Activated CD8-positive, alpha-beta T cell treated with anti-CD3 and anti-CD28 coated beads for 36 hours (primary cell): ENCODE measurements around the gene VTA1. TPM values are rescaled to one million over a fixed set of nuclear protein-coding genes. Genes with fewer than 3 reads are reported as not detected.

ENCODE experiments used
- ATAC-seq: fragments of 200-7000 bp; cut with Tn5 transposase; one replicate; pipeline ENCODE4 v1.10.0; 2021; ENCODE audit warnings: mild to moderate bottlenecking, moderate library complexity
- CTCF ChIA-PET: fragments of 350-600 bp; sonication (Branson Sonifier 250); formaldehyde crosslinking; loops from one replicate; lab custom pipeline; 2021; ENCODE audit warnings: antibody characterized with exemption; lab: Charles Lee
- POLR2A ChIA-PET: fragments of 350-600 bp; sonication (Branson Sonifier 250); formaldehyde crosslinking; loops from one replicate; lab custom pipeline; 2021; ENCODE audit warnings: antibody characterized with exemption; lab: Charles Lee
- DNase-seq: peaks from one replicate; pipeline ENCODE4 v3.0.0-alpha.2; 2020
- H3K27ac Mint-ChIP-seq: one replicate; pipeline ENCODE4 v1.8.0; 2021; ENCODE audit warnings: mild to moderate bottlenecking, mixed read lengths
- H3K27me3 Mint-ChIP-seq: one replicate; pipeline ENCODE4 v1.8.0; 2021; ENCODE audit warnings: mixed read lengths
- H3K36me3 Mint-ChIP-seq: one replicate; pipeline ENCODE4 v1.8.0; 2021; ENCODE audit warnings: low read depth, mixed read lengths
- H3K4me1 Mint-ChIP-seq: one replicate; pipeline ENCODE4 v1.8.0; 2021; ENCODE audit warnings: low read depth, mixed read lengths
- H3K4me3 Mint-ChIP-seq: one replicate; pipeline ENCODE4 v1.8.0; 2021; ENCODE audit warnings: mild to moderate bottlenecking, moderate library complexity, mixed read lengths
- H3K9me3 Mint-ChIP-seq: one replicate; pipeline ENCODE4 v1.8.0; 2021; ENCODE audit warnings: mixed read lengths
- intact Hi-C: fragments of 100-400 bp; cut with micrococcal nuclease; formaldehyde crosslinking; loops from one replicate; pipeline ENCODE4 v1.10.0; 2022
- total RNA-seq, 2 experiments: library from RNA; stranded (reverse); gene quantifications; one replicate each; pipeline ENCODE4 v1.2.3, GENCODE V29; 2021
- TF ChIP-seq, protein P1 (sequence below): fragments of 200-600 bp; IDR thresholded peaks from one replicate; pipeline ENCODE4 v1.8.0; 2022; ENCODE audit warnings: antibody characterized with exemption, mild to moderate bottlenecking

The VTA1 gene
- total RNA-seq, 2 experiments from 2014 or later = 53.8 to 57.1 TPM

DNA sequence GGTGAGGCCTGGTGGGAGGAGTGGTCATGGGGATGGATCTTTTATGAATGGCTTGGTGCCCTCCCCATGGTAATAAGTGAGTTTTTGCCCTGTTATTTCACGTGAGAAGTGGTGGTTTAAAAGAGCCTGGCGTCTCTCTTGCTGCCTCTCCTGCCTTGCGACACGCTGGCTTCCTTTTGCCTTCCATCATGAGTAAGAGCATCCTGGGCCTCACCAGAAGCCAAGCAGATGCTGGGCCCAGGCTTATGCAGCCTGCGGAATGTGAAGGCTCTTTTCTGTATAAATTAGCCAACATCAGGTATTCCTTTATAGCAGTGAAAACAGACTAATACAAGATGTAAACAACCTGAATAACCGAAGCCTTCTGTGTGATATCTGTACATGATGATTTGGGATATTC lies 27.6 kb downstream of the VTA1 start:
- CTCF ChIA-PET = interaction anchor here (2.1 kb wide), 1 partner anchor 18 kb away, joined by 7 read pairs; no protein-coding TSS in a partner anchor
- intact Hi-C loops = no loop called here
- H3K36me3 Mint-ChIP-seq = peaks cover 60% of the 10 kb centered on the region

DNA sequence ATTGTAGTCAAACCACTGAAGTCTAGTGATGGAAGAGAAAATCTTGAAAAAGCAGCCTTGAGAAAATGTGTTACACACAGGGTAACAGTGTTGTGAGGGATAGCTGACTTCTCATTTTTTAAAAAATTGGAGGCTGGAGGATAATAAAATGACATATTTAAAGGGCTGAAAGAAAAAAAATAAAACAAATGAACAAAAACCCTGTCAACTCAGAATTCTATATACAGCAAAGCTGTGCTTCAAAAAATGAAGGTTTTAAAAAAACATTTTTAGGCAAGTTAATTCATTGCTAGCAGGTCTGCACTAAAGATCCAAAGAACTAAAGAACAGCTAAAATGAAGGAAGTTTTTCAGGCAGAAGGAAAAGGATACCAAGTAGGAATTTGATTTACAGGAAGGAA lies 31.1 kb downstream of the VTA1 start:
- H3K27me3 Mint-ChIP-seq = no peaks in the 10 kb centered on the region
- DNase-seq (no peak), ATAC-seq (no peak)
- H3K9me3 Mint-ChIP-seq = peaks cover 12% of the 10 kb centered on the region
- H3K4me1 Mint-ChIP-seq = no peaks in the 10 kb centered on the region
- ChIA-PET POLR2A (no interaction called here), CTCF (interaction anchor here (1.0 to 1.5 kb wide), 5 partner anchors 8 to 54 kb away, joined by 3 to 6 read pairs (median 4); no protein-coding TSS in a partner anchor)
- intact Hi-C loops = no loop called here
- peaks cover 50% of the 10 kb centered on the region for H3K36me3 Mint-ChIP-seq
- H3K4me3 Mint-ChIP-seq = no peak overlapping the region
- no peak overlapping the region for H3K27ac Mint-ChIP-seq
- TF ChIP-seq, protein P1, sequence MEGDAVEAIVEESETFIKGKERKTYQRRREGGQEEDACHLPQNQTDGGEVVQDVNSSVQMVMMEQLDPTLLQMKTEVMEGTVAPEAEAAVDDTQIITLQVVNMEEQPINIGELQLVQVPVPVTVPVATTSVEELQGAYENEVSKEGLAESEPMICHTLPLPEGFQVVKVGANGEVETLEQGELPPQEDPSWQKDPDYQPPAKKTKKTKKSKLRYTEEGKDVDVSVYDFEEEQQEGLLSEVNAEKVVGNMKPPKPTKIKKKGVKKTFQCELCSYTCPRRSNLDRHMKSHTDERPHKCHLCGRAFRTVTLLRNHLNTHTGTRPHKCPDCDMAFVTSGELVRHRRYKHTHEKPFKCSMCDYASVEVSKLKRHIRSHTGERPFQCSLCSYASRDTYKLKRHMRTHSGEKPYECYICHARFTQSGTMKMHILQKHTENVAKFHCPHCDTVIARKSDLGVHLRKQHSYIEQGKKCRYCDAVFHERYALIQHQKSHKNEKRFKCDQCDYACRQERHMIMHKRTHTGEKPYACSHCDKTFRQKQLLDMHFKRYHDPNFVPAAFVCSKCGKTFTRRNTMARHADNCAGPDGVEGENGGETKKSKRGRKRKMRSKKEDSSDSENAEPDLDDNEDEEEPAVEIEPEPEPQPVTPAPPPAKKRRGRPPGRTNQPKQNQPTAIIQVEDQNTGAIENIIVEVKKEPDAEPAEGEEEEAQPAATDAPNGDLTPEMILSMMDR = no peak

More for the DNA sequence above, 27.6 kb downstream of the VTA1 start:
- POLR2A ChIA-PET = no interaction called here
- TF ChIP-seq, protein P1 = no peak
- Mint-ChIP-seq H3K9me3 (peaks cover 12% of the 10 kb centered on the region), H3K27ac (no peak overlapping the region), H3K4me3 (no peak overlapping the region), H3K4me1 (no peaks in the 10 kb centered on the region), H3K27me3 (no peaks in the 10 kb centered on the region)
- DNase-seq = no peak
- ATAC-seq = no peak

DNA sequence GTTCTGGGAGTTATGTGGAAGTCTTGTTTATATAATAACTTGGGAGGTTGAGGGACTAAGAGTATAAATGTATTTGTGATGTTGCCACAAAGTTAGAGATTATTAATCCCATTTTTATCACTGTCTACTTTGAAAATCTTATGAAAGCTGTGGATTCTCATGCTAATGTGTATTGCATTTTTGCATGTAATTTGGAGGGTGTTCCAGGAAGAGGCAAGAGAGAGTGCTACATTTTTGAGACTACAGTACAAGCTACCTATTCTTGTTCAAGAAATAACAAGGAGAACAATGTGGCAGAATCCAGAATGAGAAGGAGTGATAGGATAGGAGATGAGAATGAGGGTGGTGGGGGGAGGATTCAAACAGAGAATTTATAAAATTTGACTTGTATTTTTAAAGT lies 34.9 kb downstream of the VTA1 start:
- ATAC-seq (no peak), DNase-seq (no peak)
- peaks cover 23% of the 10 kb centered on the region for H3K36me3 Mint-ChIP-seq
- H3K27ac Mint-ChIP-seq = no peak overlapping the region
- TF ChIP-seq, protein P1 = no peak
- H3K4me1 Mint-ChIP-seq = peaks cover 4% of the 10 kb centered on the region
- peaks cover 8% of the 10 kb centered on the region for H3K9me3 Mint-ChIP-seq
- CTCF ChIA-PET = interaction anchor here (1.4 to 1.5 kb wide), 2 partner anchors 25 kb away, joined by 3 to 8 read pairs; no protein-coding TSS in a partner anchor
- intact Hi-C loops = no loop called here
- no peaks in the 10 kb centered on the region for H3K27me3 Mint-ChIP-seq
- no peak overlapping the region for H3K4me3 Mint-ChIP-seq
- POLR2A ChIA-PET = no interaction called here

DNA sequence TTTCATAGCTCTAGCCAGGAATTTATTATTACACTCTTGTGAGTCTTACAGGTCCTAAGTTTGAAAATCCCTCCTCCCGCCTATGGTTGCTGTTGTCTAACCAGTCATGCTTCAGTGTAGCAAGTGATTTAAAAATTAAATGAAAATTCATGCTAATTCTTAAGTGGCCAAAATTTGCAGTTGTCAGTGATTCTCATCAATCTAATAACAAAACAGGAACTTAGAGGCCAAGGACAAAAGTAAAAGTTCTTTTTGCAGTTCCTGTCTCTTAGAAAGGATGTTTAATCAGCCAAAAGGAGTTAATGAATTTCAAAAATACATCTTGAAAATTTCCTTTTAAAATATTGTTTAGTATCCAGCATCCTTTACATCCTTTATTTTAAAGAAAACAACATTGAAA lies 36.3 kb downstream of the VTA1 start:
- intact Hi-C loops = no loop called here

DNA sequence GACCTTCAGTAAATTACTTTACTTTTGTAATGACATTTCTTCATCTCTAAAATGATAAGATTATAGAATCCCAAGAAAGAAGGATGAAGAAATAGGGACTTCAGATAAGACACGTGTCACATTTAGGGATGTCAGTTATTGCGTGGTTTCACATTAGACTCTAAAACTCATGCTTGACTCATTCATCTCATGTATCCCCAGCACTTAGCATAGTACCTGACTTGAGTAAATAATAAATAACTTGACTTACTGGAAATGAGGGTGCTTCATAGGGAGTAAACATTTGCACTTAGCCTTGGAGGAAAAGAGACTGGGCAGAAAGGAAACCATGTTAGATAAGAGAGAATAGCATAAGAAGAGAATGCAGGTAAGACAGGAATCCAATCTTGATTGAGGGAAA lies 37.2 kb downstream of the VTA1 start:
- H3K9me3 Mint-ChIP-seq = no peaks in the 10 kb centered on the region
- no peak overlapping the region for H3K4me3 Mint-ChIP-seq
- no peaks in the 10 kb centered on the region for H3K27me3 Mint-ChIP-seq
- peaks cover 12% of the 10 kb centered on the region for H3K36me3 Mint-ChIP-seq
- ChIA-PET POLR2A (no interaction called here), CTCF (no interaction called here)
- DNase-seq (no peak), ATAC-seq (no peak)
- H3K27ac Mint-ChIP-seq = no peak overlapping the region
- peaks cover 4% of the 10 kb centered on the region for H3K4me1 Mint-ChIP-seq
- intact Hi-C loops = no loop called here
- TF ChIP-seq, protein P1 = no peak

More for the DNA sequence above, 36.3 kb downstream of the VTA1 start:
- DNase-seq = no peak
- Mint-ChIP-seq H3K4me3 (no peak overlapping the region), H3K27ac (no peak overlapping the region), H3K9me3 (no peaks in the 10 kb centered on the region), H3K4me1 (peaks cover 4% of the 10 kb centered on the region), H3K36me3 (peaks cover 9% of the 10 kb centered on the region), H3K27me3 (no peaks in the 10 kb centered on the region)
- POLR2A ChIA-PET = no interaction called here
- ATAC-seq = no peak
- CTCF ChIA-PET = interaction anchor here (1.0 to 1.5 kb wide), 3 partner anchors 19 to 27 kb away, joined by 3 to 8 read pairs (median 5); no protein-coding TSS in a partner anchor
- TF ChIP-seq, protein P1 = no peak
